SW480 (cell line): ENCODE measurements around the gene ID1.
A peak's percentile ranks its signal among the peaks of the same experiment; 100 is the strongest.

Source experiments
- DNase-seq: peaks from one replicate; pipeline ENCODE4 v3.0.0-alpha.2; 2016; ENCODE audit warnings: low spot score

ID1 gene, protein sequence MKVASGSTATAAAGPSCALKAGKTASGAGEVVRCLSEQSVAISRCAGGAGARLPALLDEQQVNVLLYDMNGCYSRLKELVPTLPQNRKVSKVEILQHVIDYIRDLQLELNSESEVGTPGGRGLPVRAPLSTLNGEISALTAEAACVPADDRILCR

DNA sequence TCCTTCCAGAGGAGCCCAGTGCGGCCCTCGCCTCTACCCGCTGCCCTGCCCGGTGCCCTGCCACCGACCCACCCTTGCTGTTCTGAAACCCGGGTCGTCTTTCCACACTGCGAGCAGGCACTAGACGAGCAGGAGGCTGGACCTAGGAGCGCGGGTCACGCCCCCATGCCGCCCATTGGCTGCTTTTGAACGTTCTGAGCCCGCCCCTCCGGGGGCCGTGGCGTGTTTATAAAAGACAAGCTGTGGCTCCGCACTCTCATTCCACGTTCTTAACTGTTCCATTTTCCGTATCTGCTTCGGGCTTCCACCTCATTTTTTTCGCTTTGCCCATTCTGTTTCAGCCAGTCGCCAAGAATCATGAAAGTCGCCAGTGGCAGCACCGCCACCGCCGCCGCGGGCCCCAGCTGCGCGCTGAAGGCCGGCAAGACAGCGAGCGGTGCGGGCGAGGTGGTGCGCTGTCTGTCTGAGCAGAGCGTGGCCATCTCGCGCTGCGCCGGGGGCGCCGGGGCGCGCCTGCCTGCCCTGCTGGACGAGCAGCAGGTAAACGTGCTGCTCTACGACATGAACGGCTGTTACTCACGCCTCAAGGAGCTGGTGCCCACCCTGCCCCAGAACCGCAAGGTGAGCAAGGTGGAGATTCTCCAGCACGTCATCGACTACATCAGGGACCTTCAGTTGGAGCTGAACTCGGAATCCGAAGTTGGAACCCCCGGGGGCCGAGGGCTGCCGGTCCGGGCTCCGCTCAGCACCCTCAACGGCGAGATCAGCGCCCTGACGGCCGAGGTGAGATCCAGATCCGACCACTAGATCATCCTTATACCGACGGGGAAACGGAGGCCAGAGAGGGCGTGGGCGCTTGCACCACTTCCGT lies at the start of gene ID1:
ID1 (plus strand) TSS at position 259 of the 871 bp plus-strand sequence; CDS start at position 358, 99 bp downstream.
- peak; percentile 99 for DNase-seq

DNA sequence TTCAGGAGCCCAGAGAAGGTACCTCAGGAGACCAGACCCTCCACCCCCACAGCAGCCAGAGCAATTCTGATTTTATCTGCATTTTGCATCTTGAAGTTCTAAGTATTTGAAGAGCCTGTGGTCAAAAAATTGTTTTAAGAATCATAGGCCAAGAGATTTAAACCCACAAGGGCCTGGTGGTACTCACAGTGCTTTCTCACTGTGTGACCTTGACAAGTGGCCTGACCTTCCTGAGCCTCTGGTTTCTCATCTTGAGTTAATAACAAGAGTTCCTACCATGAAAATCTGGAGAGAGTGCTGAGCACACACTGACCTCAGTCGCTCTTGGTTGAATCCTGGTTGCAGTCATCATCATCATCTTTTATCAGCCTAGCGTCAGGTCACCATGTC lies 45.4 kb upstream of the ID1 start:
- DNase-seq: no peak

DNA sequence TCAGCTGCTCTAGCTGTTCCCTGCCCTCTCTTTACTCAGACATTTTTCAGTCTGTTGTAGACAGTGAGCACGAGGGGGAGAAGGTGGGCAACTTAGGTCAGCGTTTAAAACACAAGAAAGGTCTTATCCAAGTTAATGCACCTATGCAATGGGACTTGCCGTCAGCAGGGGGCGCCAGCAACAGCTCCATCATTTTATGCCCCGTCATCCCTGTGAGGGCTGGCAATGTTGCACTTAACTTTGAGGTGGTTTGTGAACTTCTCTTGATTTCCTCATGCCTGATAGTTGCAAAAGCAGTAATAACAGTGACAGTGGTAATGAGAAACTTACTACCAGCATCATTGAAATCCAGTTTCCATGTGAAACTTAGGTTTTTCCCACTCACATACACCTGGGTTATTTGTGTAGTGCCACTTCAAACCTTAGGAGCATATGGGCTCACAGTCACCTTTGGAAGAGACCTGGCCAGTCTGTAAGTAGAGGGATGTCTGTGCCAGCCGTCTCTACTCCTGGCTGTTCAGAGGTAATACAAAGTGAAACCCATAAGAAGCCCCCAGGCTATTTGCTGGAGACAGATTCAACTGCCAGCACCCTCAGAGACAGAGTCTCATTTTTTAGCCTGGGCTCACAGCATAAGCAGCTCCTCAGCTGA lies 44.9 kb upstream of the ID1 start:
- peak; percentile 82 for DNase-seq

DNA sequence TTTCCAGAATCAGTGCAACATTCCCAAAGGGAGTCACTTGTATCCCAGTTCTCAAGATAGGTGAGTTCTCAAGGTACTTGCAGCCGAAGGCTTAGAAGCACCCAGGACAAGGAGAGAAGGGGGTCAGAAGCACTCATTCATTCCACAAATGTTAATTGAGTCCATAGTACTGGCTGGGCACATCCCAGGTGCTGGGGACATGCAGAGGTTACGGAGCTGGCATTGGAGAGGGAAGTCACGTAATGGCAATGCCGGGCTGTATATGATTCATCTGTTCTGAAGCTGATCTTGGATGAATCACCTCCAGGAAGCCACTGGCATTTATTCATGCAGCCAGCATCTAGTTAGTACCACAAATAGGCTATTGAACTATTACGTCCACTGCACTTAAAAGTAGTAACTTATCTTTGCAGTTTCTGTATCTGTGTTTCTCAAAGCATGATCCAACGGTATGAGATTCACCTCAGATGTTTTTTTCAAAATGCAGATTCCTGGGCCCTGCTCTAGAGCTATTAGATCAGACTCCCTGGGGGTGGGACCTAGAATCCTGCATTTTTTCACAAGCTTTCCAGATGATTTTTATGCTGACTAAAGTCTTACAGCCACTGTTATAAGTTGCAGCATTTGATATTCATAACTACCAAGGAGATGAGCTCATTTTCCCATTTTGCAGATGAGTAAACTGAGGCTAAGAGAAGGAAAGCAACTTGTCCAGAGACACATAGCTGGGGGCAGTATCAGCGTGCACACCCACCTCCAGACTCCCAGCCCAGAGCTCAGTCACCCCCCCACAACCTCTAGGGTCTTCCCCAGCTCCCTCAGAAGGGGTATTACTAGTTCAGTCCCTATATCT lies 44.1 kb upstream of the ID1 start:
- DNase-seq: peak; percentile 99

DNA sequence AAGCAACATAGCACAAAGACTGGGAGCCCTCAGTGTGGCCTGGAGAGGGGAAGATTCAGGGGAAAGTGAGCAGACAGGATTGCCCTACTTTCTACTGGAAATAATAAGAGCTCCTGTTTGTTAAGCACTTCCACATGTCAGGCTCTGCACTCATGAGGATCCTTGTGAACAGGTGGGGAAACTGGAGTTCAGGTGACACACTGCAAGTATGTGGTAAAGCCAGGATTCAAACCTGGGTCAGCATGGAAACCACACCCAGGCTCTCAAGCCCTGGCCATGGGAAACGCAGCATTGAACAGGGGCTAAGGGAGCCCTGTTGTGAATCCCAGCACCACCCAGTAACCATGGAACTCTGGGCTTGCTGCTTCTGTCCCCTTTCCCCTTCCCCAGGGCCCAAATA lies 42.8 kb upstream of the ID1 start:
- DNase-seq: no peak

DNA sequence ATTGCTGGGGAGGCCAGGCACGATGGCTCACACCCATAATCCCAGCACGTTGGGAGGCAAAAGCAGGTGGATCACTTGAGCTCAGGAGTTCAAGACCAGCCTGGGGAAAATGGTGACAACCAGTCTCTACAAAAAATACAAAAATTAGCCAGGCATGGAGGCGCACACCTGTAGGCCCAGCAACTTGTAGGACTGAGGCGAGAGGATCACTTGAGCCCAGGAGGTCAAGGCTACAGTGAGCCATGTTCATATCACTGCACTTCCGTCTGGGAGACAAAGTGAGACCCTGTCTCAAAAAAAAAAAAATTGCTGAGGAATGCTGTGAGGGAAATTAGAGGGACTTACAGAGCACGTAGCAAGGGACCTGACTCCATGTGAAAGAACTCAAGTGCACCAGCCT lies 40.8 kb upstream of the ID1 start:
- DNase-seq: no peak

DNA sequence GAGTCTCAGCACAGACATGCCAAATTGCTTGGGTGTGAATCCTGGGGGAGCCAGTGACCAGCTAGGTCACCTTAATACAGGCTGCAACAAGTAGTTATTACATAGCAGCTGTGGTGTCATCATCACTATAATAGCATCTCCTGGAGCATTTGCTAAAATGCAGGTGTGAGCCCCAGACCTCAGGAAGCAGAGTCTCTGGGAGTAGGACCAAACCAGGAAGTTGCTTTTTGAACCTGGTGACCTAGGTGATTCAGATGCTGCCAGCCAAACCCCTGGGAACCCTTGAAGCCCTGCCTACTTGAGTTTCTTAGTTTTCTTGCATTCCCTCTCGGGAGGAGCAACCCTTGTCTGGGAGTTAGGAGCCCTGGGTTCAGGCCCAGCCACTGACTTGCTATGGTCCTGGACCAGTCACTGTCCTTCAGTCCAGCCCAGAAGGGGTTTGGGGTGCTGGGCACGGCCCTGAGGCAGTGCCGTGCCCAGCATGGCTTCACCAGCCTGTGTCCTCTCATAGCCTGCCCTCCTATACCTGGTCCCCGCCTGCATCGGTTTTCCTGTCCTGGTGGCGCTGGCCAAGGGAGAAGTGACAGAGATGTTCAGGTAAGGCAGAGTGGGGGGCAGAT lies 39.3 kb upstream of the ID1 start:
- DNase-seq: peak; percentile 79

DNA sequence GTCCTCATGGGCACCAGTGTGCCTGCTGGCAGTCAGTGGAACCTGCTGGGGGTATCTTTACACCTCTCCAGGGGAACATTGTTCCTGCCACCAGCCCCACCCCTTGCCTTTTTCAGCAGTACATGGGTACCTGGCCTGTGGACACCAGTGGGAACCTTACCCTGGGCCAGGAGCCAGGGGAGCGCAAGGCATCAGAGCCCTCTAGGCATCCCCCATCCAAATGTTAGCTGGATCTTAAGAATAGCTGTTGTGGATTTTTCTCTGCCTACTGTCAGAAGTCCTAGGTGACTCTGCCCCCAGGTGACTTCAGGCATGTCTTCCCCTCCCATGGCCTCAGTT lies 38.8 kb upstream of the ID1 start:
- no peak for DNase-seq

DNA sequence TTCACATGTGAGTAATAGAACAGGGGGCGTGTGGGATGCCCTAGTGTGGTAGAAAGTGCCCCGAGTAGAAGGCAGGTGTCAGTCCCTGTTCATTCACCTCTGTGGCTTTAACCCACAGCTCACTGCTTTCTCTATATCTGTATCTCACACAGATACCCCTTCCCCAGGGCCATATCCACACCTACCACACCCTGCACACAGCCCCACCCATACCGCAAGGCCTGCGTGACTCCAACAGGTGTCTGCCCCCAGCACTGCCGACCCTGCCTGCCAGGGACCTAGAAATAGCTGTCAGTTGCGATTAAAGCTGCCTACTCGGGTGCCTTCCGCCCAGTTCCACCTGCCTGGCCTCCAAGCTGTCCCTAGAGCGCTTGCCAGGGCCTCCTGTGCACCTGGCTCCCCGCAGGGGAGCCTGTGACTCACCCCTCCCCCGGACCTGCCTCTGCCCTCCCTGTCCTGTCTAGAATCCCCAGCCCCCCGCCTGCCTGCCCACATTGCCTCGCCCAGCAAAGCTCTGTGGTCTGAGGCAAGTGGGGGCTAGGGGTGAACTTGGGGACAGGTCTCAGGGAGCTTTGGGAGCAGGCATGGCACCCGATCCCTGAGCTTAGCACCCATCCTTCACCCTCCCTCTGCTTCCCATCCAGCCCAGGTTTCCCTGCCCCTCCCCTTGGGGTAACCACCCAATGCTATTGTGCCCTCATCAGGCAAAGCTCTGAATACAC lies 38.3 kb upstream of the ID1 start:
- peak; percentile 100 for DNase-seq

DNA sequence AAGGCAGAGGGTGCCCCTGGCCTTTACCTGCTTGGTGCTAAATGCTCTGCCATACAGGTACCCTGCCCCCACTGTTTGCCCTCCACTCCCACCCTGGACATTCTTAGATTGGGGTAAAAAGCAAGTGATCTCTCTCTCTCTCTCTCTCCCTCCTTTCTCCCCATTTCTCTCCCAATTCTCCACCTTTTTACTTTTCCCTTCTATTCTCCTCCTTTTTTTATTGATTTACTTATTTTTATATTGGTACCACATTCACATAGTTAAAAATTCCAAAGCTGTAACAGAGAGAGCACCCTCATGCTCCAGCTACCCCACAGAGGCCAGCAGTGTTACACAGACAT lies 37.7 kb upstream of the ID1 start:
- DNase-seq: no peak

DNA sequence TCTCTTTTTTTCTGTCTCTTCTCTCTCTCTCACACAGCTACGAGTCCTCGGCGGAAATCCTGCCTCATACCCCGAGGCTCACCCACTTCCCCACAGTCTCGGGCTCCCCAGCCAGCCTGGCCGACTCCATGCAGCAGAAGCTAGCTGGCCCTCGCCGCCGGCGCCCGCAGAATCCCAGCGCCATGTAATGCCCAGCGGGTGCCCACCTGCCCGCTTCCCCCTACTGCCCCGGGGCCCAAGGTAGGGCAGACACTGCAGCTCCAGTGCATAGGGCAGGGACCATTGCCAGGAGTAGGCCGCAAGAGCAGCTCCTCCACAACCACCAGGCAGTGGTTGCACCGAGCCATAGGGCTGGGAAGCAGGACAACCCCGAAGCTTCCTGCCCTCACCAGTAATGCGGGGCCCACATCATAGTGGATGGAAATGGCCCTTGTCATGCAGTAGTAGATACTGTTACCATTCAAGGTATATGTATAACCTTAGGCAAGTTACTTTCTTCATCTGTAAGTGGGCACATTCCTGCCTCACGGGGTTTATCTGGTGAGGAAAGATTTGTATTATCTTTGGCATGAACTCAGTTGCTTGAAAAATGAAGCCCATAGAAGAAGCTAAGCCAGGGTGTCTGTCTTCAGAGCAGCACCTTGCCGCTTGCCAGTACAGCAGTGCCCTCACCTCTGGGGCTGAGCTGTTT lies 36.9 kb upstream of the ID1 start:
- no peak for DNase-seq

DNA sequence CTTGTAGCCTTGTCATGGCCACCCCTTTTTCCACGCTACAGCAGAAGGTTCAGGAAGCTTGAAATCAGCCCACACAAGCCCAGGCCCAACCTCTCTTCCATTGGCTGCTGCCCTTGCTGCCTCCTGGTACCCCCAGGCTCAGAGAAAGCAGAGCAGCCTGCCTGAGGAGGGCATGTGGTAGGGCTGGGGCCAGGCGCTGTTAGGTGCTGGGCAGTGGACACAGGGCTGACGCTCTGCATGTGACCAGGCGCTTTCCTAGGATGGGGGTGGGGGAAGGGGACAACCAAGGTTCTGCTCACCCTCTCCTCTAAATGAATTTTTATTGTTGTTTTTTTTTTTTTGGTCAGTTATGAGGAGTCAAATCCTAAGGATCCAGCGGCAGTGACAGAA lies 36.3 kb upstream of the ID1 start:
- DNase-seq: no peak

DNA sequence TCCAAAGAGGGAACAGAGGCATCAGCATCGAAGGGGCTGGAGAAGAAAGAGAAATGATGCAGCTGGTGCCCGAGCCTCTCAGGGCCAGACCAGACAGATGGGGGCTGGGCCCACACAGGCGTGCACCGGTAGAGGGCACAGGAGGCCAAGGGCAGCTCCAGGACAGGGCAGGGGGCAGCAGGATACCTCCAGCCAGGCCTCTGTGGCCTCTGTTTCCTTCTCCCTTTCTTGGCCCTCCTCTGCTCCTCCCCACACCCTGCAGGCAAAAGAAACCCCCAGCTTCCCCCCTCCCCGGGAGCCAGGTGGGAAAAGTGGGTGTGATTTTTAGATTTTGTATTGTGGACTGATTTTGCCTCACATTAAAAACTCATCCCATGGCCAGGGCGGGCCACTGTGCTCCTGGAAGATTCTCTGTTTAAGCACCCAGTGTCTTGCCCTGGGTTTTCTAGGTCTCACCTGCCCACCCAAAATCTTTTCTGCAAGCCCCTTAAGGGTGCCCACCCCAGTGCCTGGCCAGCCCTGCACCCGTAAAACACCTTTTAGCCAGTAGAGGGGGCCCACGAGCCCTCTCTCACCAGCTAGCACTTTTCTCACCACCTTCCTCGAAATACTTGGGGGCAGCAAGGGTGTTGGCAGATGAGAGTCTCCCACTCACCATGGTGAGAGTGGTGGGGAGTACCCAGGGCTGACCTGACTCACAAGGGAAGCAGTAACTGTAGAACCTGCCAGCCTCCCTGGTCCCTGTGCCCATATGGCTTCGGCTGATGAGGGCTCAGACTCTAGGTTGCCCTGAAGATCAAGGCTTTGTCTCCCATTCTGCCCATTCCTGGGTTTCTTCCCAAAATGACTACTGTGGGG lies 35.7 kb upstream of the ID1 start:
- DNase-seq: peak; percentile 69

DNA sequence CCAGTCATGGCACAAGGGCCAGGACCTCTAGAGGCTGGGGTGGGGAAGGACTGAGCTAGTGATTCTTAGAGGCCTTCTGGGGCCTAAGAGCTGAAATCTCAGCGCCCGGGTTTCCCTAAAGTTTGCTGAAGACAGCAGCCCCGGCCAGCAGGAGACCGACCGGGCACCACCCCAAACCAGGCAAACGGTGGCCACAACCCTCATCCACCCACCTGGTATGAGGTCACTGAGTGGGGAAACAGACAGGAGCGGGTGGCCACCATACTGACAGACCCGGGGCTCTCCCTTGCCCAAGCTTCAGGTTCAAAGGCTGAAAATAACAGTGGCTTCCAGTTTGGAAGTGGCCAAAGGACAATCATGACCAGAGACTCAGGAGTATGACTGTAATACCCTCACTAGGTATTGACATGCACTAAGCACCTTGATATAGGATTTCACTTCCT lies 35.0 kb upstream of the ID1 start:
- DNase-seq: no peak

DNA sequence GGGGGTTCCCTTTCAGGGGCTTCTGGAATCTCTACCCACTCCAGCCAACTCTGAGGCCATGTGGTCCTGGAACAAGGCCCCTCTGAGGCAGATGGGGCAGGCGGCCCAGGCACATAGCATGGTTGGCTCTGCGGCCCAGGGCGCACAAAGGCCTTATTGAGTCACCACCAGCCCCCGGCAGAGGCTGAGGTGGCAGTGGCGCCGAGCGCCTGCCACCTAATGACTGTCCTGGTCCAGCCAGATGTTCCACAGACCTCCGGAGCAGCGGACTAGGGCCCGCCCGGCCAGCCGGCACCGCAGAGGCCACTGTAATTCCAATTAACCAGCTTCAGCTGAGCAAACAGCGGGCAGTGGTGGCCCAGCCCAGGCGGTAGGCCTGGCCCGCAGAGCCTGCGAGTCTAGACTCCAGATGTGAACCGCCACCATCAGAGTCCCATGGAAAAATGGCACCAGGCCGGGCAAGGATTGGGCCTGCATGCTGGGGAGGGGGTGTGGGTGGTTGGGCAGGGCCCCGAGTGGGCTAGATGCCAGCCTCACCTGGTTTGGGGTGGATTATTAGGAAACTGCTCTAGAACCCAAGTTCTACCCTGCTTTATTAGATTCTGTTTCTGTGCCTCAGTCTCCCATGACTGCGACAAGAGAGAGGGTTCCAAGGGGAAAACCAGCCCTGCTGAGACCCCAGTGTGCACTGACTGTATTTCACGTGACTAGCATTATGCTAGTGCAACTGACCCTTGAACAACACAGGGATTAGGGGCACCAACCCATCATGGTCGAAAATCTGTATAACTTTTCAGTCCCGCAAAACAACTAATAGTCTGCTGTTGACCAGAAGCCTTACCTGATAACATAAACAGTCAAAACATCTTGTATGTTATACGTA lies 34.1 kb upstream of the ID1 start:
- DNase-seq: peak; percentile 96

DNA sequence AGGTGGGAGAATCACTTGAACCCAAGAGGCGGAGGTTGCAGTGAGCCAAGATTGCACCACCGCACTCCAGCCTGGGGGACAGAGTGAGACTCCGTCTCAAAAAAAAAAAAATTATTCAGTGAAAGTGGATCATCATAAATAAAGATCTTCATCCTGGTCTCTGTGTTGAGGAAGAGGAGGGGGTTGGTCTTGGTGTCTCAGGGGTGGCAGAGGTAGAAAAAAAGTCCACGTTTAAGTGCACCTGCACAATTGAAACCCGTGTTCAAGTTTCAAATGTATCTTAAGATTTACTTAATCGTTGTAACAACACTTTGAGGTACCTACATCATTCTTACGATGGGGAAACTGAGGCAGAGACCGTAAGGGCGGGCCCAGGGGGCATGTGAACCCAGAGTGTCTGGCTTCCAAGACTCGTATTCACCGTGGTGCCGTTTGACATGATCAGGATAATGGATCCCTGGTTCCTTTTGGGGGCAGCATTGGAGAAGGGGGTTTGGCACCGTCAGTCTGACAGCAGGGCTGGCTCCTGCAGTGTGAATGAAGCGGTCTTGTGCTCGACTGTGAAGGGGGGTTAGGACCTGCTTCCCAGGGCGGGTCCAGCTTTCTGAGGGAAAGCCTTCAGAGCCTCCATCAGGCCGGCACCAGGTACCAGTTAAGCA lies 32.9 kb upstream of the ID1 start:
- no peak for DNase-seq

DNA sequence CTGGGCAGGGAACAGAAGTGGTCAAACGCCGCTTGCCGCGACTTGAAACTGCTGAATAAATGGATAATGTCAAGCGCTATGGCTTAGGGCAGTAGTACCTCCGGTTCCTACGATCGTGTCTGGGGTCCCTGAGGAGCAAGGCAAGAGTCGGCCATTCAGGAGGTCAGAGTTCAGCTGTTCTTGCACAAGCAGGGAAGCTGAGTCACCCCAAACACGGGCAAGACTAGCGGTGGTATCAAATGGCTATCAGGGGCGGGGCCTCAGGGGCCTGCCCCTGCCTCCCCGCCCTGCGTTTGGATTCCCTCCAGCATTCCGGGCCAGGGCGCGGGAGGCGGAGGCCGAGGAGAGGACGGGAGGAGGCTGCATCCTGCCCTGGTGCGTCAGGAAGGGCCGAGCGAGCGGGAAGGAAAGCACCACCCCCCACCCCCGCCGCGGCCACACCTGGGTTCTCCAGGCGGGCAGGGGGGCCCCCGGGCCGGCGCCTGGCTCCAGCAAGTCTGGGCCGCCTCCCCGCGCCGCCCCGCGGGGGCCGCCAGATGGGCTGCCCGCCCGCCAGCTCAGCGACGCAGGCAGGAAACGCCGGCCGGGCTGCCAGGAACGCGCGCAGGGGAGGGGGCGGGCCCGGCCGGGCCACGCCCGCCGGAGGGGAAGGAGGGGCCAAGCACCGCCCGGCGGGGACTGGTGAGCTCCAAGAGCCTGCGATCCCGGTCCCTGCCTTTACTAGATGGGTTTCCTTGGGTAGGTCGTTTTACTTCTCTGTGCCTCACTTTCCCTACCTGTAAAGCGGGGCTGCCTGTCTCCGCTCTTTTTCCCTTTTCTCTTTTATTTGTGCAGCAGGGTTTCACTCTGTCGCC lies 32.2 kb upstream of the ID1 start:
- peak; percentile 100 for DNase-seq
